ENCODE results near the gene PHTF1. TPM values are rescaled to one million over a fixed set of nuclear protein-coding genes. Genes with fewer than 3 reads are reported as not detected.

Gene PHTF1
- total RNA-seq, 4 donors from 2014 or later, result 1.5 to 17.8 (median 6.9) TPM

DNA sequence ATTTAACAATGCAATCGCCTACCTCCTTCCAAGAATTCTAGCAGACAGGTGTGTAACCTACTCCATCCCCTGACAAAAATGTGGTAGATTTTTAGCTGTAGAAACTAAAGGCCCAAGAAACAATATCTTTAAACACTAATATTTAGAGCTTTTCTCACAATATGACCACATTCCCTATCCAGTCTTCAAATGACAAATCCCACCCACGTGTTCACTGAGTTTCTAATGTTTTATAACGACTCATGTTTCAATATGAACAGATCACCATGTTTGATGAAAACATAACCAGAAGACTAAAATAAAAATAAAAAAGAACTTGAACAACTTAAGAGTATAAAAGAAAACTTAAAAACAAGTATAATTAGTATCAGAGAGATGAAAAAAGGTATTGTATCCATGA, 28.4 kb upstream of the PHTF1 start:
- Histone ChIP-seq H3K36me3 (no peaks in the 10 kb centered on the region), H3K9me3 (no peaks in the 10 kb centered on the region), H3K4me3 (no peak overlapping the region), H3K27me3 (no peaks in the 10 kb centered on the region), H3K4me1 (peaks cover 17 to 69% (median 27%) of the 10 kb centered on the region in 4 donors), H3K27ac (no peak overlapping the region)
- TF ChIP-seq CTCF (IDR thresholded peaks at IDR 0.05), result no peak
- no peak for TF ChIP-seq EP300 (IDR thresholded peaks at IDR 0.05; ENCODE audit: low read depth)
- TF ChIP-seq POLR2A (IDR thresholded peaks at IDR 0.05), result no peak
- 78 to 82% methylated on average over 3 of the region's 3 CpGs for WGBS, 2 donors (ENCODE audit: low coverage in 1 of 2)
- no peak for DNase-seq
- intact Hi-C loops (cut with DNase I; ENCODE audit: low total_unique reads), result no loop called here
- in situ Hi-C loops (cut with MboI; ENCODE audit: low pct_ligation_motif_present in 1 of 4, low pct_unique_long_range_greater_than_20kb in 1 of 4, low sequenced_read_pairs in 3 of 4), result no loop called here

GRCh38 chr1:113786069-113786468, 26.8 kb upstream of the PHTF1 start:
- H3K27ac ChIP-seq, result no peak overlapping the region
- no peaks in the 10 kb centered on the region for H3K9me3 ChIP-seq

GRCh38 chr1:113784104-113784779, 25.0 kb upstream of the PHTF1 start:
- H3K27ac ChIP-seq, result peak overlapping the region; percentile 50 to 71 (median 58)
- H3K4me3 ChIP-seq, result no peak overlapping the region
- no peaks in the 10 kb centered on the region for H3K36me3 ChIP-seq
- H3K4me1 ChIP-seq, result peaks cover 29 to 88% (median 44%) of the 10 kb centered on the region in 4 donors
- intact Hi-C loops (cut with DNase I; ENCODE audit: low total_unique reads), result no loop called here
- in situ Hi-C loops (cut with MboI; ENCODE audit: low pct_ligation_motif_present in 1 of 4, low pct_unique_long_range_greater_than_20kb in 1 of 4, low sequenced_read_pairs in 3 of 4), result no loop called here
- no peak for TF ChIP-seq POLR2AphosphoS5 (IDR thresholded peaks at IDR 0.05)
- no peak for TF ChIP-seq CTCF (IDR thresholded peaks at IDR 0.05)
- TF ChIP-seq EP300 (IDR thresholded peaks at IDR 0.05; ENCODE audit: low read depth), result no peak
- no peak for TF ChIP-seq POLR2A (IDR thresholded peaks at IDR 0.05)
- WGBS, 2 donors (ENCODE audit: low coverage in 1 of 2), result 60 to 64% methylated on average over 1 to 5 of the region's 5 CpGs
- no peak for DNase-seq
- no peaks in the 10 kb centered on the region for H3K27me3 ChIP-seq
- H3K9me3 ChIP-seq, result no peaks in the 10 kb centered on the region

More at GRCh38 chr1:113786069-113786468, 26.8 kb upstream of the PHTF1 start:
- WGBS, 2 donors (ENCODE audit: low coverage in 1 of 2), result 34 to 80% methylated on average over 1 of the region's 1 CpG
- H3K27me3 ChIP-seq, result no peaks in the 10 kb centered on the region
- H3K4me3 ChIP-seq, result no peak overlapping the region
- intact Hi-C loops (cut with DNase I; ENCODE audit: low total_unique reads) (no loop called here), in situ Hi-C loops (cut with MboI; ENCODE audit: low pct_ligation_motif_present in 1 of 4, low pct_unique_long_range_greater_than_20kb in 1 of 4, low sequenced_read_pairs in 3 of 4) (no loop called here)
- no peaks in the 10 kb centered on the region for H3K36me3 ChIP-seq
- TF ChIP-seq CTCF (IDR thresholded peaks at IDR 0.05) (no peak), POLR2AphosphoS5 (IDR thresholded peaks at IDR 0.05) (no peak), EP300 (IDR thresholded peaks at IDR 0.05; ENCODE audit: low read depth) (no peak), POLR2A (IDR thresholded peaks at IDR 0.05) (no peak)
- no peak for DNase-seq
- H3K4me1 ChIP-seq, result peaks cover 19 to 74% (median 35%) of the 10 kb centered on the region in 4 donors

GRCh38 chr1:113783254-113784103, 24.2 kb upstream of the PHTF1 start:
- Histone ChIP-seq H3K4me1 (peaks cover 27 to 85% (median 45%) of the 10 kb centered on the region in 4 donors), H3K27me3 (no peaks in the 10 kb centered on the region), H3K4me3 (no peak overlapping the region), H3K9me3 (no peaks in the 10 kb centered on the region), H3K36me3 (no peaks in the 10 kb centered on the region), H3K27ac (peak overlapping the region; percentile 50 to 71 (median 58))
- in situ Hi-C loops (cut with MboI; ENCODE audit: low pct_ligation_motif_present in 1 of 4, low pct_unique_long_range_greater_than_20kb in 1 of 4, low sequenced_read_pairs in 3 of 4) (no loop called here), intact Hi-C loops (cut with DNase I; ENCODE audit: low total_unique reads) (no loop called here)
- WGBS, 2 donors (ENCODE audit: low coverage in 1 of 2), result 23 to 32% methylated on average over 3 to 4 of the region's 4 CpGs
- DNase-seq, result peak; percentile 44
- TF ChIP-seq POLR2A (IDR thresholded peaks at IDR 0.05) (peak; percentile 12), EP300 (IDR thresholded peaks at IDR 0.05; ENCODE audit: low read depth) (no peak), POLR2AphosphoS5 (IDR thresholded peaks at IDR 0.05) (peak in 2 of 3 donors; percentile 57 to 68)
